ENCODE measurements around the gene PDXP.

DNA sequence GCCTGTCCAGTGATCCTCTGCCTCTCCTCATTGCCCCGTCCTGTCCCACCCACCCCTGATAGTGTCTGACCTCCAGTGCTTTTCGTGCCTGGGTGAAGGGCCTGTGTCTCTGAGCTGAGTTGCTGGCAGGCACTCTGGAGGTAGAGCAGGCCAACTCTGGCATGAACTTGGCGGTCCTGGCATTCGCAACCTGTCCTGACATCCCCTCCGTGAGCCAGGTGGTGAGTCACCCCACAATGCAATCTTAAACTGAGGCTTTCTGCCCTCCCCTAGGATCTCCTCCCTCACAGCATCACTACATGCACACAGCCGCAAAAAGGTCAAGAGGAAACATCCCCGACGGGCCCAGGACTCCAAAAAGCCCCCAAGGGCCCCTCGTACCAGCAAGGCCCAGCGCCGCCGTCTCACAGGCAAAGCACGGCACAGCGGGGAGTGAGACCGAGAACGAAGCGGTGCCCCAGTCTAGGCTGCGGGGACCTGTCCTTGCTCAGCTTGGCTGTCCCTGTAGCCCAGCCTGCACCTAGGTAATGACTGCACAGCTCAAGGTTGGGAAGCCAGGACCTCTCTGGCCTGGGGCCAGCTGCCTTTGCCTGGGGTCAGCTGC lies 32.5 kb downstream of the PDXP start:
- TF ChIP-seq, protein P1, sequence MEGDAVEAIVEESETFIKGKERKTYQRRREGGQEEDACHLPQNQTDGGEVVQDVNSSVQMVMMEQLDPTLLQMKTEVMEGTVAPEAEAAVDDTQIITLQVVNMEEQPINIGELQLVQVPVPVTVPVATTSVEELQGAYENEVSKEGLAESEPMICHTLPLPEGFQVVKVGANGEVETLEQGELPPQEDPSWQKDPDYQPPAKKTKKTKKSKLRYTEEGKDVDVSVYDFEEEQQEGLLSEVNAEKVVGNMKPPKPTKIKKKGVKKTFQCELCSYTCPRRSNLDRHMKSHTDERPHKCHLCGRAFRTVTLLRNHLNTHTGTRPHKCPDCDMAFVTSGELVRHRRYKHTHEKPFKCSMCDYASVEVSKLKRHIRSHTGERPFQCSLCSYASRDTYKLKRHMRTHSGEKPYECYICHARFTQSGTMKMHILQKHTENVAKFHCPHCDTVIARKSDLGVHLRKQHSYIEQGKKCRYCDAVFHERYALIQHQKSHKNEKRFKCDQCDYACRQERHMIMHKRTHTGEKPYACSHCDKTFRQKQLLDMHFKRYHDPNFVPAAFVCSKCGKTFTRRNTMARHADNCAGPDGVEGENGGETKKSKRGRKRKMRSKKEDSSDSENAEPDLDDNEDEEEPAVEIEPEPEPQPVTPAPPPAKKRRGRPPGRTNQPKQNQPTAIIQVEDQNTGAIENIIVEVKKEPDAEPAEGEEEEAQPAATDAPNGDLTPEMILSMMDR (IDR thresholded peaks at IDR 0.05; ENCODE audit: poor library complexity, severe bottlenecking) = no peak
- no peak for TF ChIP-seq MXI1 (conservative IDR thresholded peaks at IDR 0.05; ENCODE audit: poor library complexity, severe bottlenecking)
- no peak for TF ChIP-seq POLR2AphosphoS5 (IDR thresholded peaks at IDR 0.05)
- TF ChIP-seq RAD21 (conservative IDR thresholded peaks at IDR 0.05) = no peak
- TF ChIP-seq TAF1 (IDR thresholded peaks at IDR 0.05; ENCODE audit: low read depth) = no peak
- no peak for TF ChIP-seq REST (IDR thresholded peaks at IDR 0.05; ENCODE audit: borderline replicate concordance)
- no peak for TF ChIP-seq EP300 (conservative IDR thresholded peaks at IDR 0.05; ENCODE audit: poor library complexity, severe bottlenecking)

Measured in neural cell (in vitro differentiated cells).